Testis (tissue), 2 donors: Measurements from ENCODE around the gene BCL11B.

ENCODE experiments used
- CTCF ChIP-seq, 3 experiments: fragments of 450-650 bp in 2 of 3; fragments of 200-600 bp in 1 of 3; sonication (generic) in 1 of 3; IDR thresholded peaks; one replicate each; pipeline ENCODE4 v1.5.1; 2016 to 2019; ENCODE audit warnings: antibody characterized with exemption in 3 of 3, mild to moderate bottlenecking in 2 of 3, moderate library complexity in 1 of 3
- POLR2A ChIP-seq: fragments of 450-650 bp; IDR thresholded peaks from one replicate; pipeline ENCODE4 v1.6.1; 2017; ENCODE audit warnings: antibody characterized with exemption, mild to moderate bottlenecking, moderate library complexity

GRCh38 chr14:99304208-99304607, 32.2 kb upstream of the BCL11B start:
- TF ChIP-seq CTCF (IDR thresholded peaks at IDR 0.05), result no peak
- TF ChIP-seq POLR2A, result no peak
